GOT3 (cell line): ENCODE data around the gene SYT2.
"Not testable (repeated sequence)": the region's sequence is repeated elsewhere in the genome, so short reads cannot be mapped to it uniquely, and the experiment has no call there.

Experiments used
- DNase-seq: peaks from one replicate; lab custom pipeline; 2025; ENCODE audit warnings: mixed read lengths; lab: John Stamatoyannopoulos, UW

The SYT2 gene

GRCh38 chr1:202590975-202591411, 119.3 kb downstream of the SYT2 start:
- DNase-seq, result no peak

GRCh38 chr1:202590126-202590525, 120.1 kb downstream of the SYT2 start:
- no peak for DNase-seq

GRCh38 chr1:202589190-202589930, 120.9 kb downstream of the SYT2 start:
- DNase-seq, result peak; percentile 65

- no peak for DNase-seq
Observed at GRCh38 chr1:202588503-202589189, 121.6 kb downstream of the SYT2 start.

- no peak for DNase-seq
Observed at GRCh38 chr1:202587859-202588485, 122.3 kb downstream of the SYT2 start.

- no peak for DNase-seq
Observed at GRCh38 chr1:202586871-202587270, 123.4 kb downstream of the SYT2 start.

GRCh38 chr1:202586018-202586821, 124.0 kb downstream of the SYT2 start:
- no peak for DNase-seq

GRCh38 chr1:202585590-202585933, 124.7 kb downstream of the SYT2 start:
- DNase-seq, result no peak

- DNase-seq, result no peak
Observed at GRCh38 chr1:202584707-202585589, 125.3 kb downstream of the SYT2 start.

GRCh38 chr1:202582350-202582749, 127.9 kb downstream of the SYT2 start:
- DNase-seq, result not testable (repeated sequence)

- DNase-seq, result no peak
Observed at GRCh38 chr1:202580619-202581018, 129.6 kb downstream of the SYT2 start.

GRCh38 chr1:202579806-202580205, 130.4 kb downstream of the SYT2 start:
- no peak for DNase-seq

GRCh38 chr1:202578565-202578964, 131.7 kb downstream of the SYT2 start:
- no peak for DNase-seq

GRCh38 chr1:202578001-202578504, 132.2 kb downstream of the SYT2 start:
- DNase-seq, result no peak

GRCh38 chr1:202577381-202577780, 132.9 kb downstream of the SYT2 start:
- no peak for DNase-seq

- no peak for DNase-seq
Observed at GRCh38 chr1:202576816-202577215, 133.4 kb downstream of the SYT2 start.

GRCh38 chr1:202575918-202576653, 134.2 kb downstream of the SYT2 start:
- no peak for DNase-seq

- no peak for DNase-seq
Observed at GRCh38 chr1:202572867-202573266, 137.4 kb downstream of the SYT2 start.

GRCh38 chr1:202571719-202572339, 138.4 kb downstream of the SYT2 start:
- no peak for DNase-seq
